IMR-90 (cell line): ENCODE measurements around the gene ZNF398. TPM values are rescaled to one million over a fixed set of nuclear protein-coding genes. Genes with fewer than 3 reads are reported as not detected.

ENCODE experiments used
- ATAC-seq: fragments of 200-7000 bp; cut with Tn5 transposase; 2 replicates; pipeline ENCODE4 v1.9.1; 2020; ENCODE audit warnings: low read depth, mild to moderate bottlenecking, moderate library complexity
- BruUV-seq: library from RNA; stranded (reverse); fragments of 400-500 nt; replicated peaks from 2 replicates; lab custom pipeline; 2021; lab: Mats Ljungman, UMichigan
- CTCF ChIA-PET: fragments of 300-600 bp; formaldehyde crosslinking; extraction: SDS; loops from one replicate; lab custom pipeline; 2021; ENCODE audit warnings: antibody characterized with exemption; lab: Yijun Ruan, JAX
- POLR2A ChIA-PET: fragments of 300-600 bp; sonication (Branson Sonifier 250); formaldehyde crosslinking; loops from one replicate; lab custom pipeline; 2022; ENCODE audit warnings: antibody characterized with exemption; ENCODE audit not compliant: unreplicated experiment; lab: Charles Lee
- DNase-seq: peaks from one replicate; pipeline ENCODE4 v3.0.0; 2013
- H2AFZ ChIP-seq: replicated peaks from 2 replicates; pipeline ENCODE3; 2013; ENCODE audit warnings: low read length, mild to moderate bottlenecking; ENCODE audit not compliant: poor library complexity
- H2AK5ac ChIP-seq: 2 replicates; pipeline ENCODE4 v1.6.1; 2013; ENCODE audit warnings: low read depth, low read length, inconsistent platforms
- H2AK9ac ChIP-seq: replicated peaks from 2 replicates; pipeline ENCODE3; 2013; ENCODE audit warnings: mild to moderate bottlenecking, low read depth, low read length, moderate library complexity; ENCODE audit not compliant: poor library complexity
- H2BK120ac ChIP-seq: 2 replicates; pipeline ENCODE4 v1.6.1; 2013; ENCODE audit warnings: low read depth, low read length, inconsistent platforms
- H2BK15ac ChIP-seq: 3 replicates; pipeline ENCODE4 v1.6.1; 2013; ENCODE audit warnings: low read depth, low read length, inconsistent platforms
- H2BK20ac ChIP-seq: 2 replicates; pipeline ENCODE4 v1.6.1; 2013; ENCODE audit warnings: low read depth, mild to moderate bottlenecking, inconsistent platforms, low read length, moderate library complexity
- H2BK5ac ChIP-seq: 2 replicates; pipeline ENCODE4 v1.6.1; 2013; ENCODE audit warnings: mild to moderate bottlenecking, low read depth, low read length, inconsistent platforms; ENCODE audit not compliant: poor library complexity, severe bottlenecking
- H3K14ac ChIP-seq: replicated peaks from 2 replicates; pipeline ENCODE4 v1.6.1; 2013; ENCODE audit warnings: low read depth, low read length, inconsistent platforms
- H3K18ac ChIP-seq: 2 replicates; pipeline ENCODE4 v1.6.1; 2013; ENCODE audit warnings: low read depth, low read length, control low read depth
- H3K23ac ChIP-seq: 2 replicates; pipeline ENCODE4 v1.6.1; 2013; ENCODE audit warnings: low read depth, low read length, inconsistent platforms
- H3K27ac ChIP-seq: 2 replicates; pipeline ENCODE4 v1.5.1; 2013; ENCODE audit warnings: mild to moderate bottlenecking, control low read depth, low read length; ENCODE audit not compliant: insufficient read depth
- H3K27me3 ChIP-seq: 2 replicates; pipeline ENCODE4 v1.6.1; 2013; ENCODE audit warnings: low read length; ENCODE audit not compliant: control insufficient read depth, insufficient read depth
- H3K36me3 ChIP-seq: 2 replicates; pipeline ENCODE4 v1.6.1; 2013; ENCODE audit warnings: low read length, mixed read lengths; ENCODE audit not compliant: control insufficient read depth, insufficient read depth
- H3K4ac ChIP-seq: 2 replicates; pipeline ENCODE4 v1.6.1; 2013; ENCODE audit warnings: low read depth, low read length, inconsistent platforms
- H3K4me1 ChIP-seq: 2 replicates; pipeline ENCODE4 v1.6.1; 2013; ENCODE audit warnings: low read length, mixed read lengths; ENCODE audit not compliant: control insufficient read depth, insufficient read depth
- H3K4me2 ChIP-seq: 2 replicates; pipeline ENCODE4 v1.6.1; 2013; ENCODE audit warnings: low read depth, mild to moderate bottlenecking, control low read depth, low read length, moderate library complexity
- H3K4me3 ChIP-seq: 2 replicates; pipeline ENCODE4 v1.5.1; 2013; ENCODE audit warnings: low read depth, mild to moderate bottlenecking, control low read depth, low read length, moderate library complexity; ENCODE audit not compliant: insufficient read depth
- H3K56ac ChIP-seq: 2 replicates; pipeline ENCODE4 v1.6.1; 2013; ENCODE audit warnings: low read length, inconsistent platforms; ENCODE audit not compliant: insufficient read depth; ENCODE audit errors: extremely low read depth
- H3K79me1 ChIP-seq, 2 experiments: 2 replicates each; pipeline ENCODE4 v1.6.1; 2013; ENCODE audit warnings: low read length in 2 of 2, inconsistent platforms in 1 of 2, low read depth in 1 of 2
- H3K9ac ChIP-seq: 2 replicates; pipeline ENCODE4 v1.6.1; 2013; ENCODE audit warnings: low read depth, low read length, control low read depth
- H3K9me1 ChIP-seq: 2 replicates; pipeline ENCODE4 v1.6.1; 2013; ENCODE audit warnings: low read length, inconsistent platforms; ENCODE audit not compliant: insufficient read depth
- H3K9me3 ChIP-seq: 2 replicates; pipeline ENCODE4 v1.6.1; 2013; ENCODE audit warnings: low read length; ENCODE audit not compliant: control insufficient read depth, insufficient read depth
- H4K20me1 ChIP-seq: 2 replicates; pipeline ENCODE4 v1.6.1; 2013; ENCODE audit warnings: low read length, inconsistent platforms; ENCODE audit not compliant: insufficient read depth
- H4K5ac ChIP-seq: 2 replicates; pipeline ENCODE4 v1.6.1; 2013; ENCODE audit warnings: mild to moderate bottlenecking, low read depth, low read length, control low read depth
- H4K8ac ChIP-seq, 2 experiments: 2 replicates each; pipeline ENCODE4 v1.6.1; 2013; ENCODE audit warnings: low read depth in 2 of 2, low read length in 2 of 2, control low read depth in 1 of 2, inconsistent platforms in 1 of 2
- H4K91ac ChIP-seq: 2 replicates; pipeline ENCODE4 v1.6.1; 2013; ENCODE audit warnings: low read depth, low read length, inconsistent platforms; ENCODE audit not compliant: insufficient read depth
- BHLHE40 ChIP-seq: fragments of 150-350 bp; IDR thresholded peaks from 2 replicates; pipeline ENCODE4 v1.6.1; 2016; ENCODE audit warnings: mild to moderate bottlenecking, low read depth, low read length
- CHD1 ChIP-seq: IDR thresholded peaks from 2 replicates; pipeline ENCODE4 v1.6.1; 2012; ENCODE audit warnings: low read depth, low read length, improper control_type of control experiment
- CTCF ChIP-seq: conservative IDR thresholded peaks from 2 replicates; pipeline ENCODE4 v1.5.1; 2012; ENCODE audit warnings: mild to moderate bottlenecking, low read depth, low read length, improper control_type of control experiment
- FOS ChIP-seq: fragments of 150-350 bp; IDR thresholded peaks from 2 replicates; pipeline ENCODE4 v1.6.1; 2016; ENCODE audit warnings: low read depth, low read length
- MAFK ChIP-seq: IDR thresholded peaks from 2 replicates; pipeline ENCODE4 v1.6.1; 2012; ENCODE audit warnings: low read depth, low read length, improper control_type of control experiment
- MXI1 ChIP-seq: IDR thresholded peaks from 2 replicates; pipeline ENCODE4 v1.6.1; 2012; ENCODE audit warnings: low read depth, mild to moderate bottlenecking, low read length, moderate library complexity, borderline replicate concordance
- NFE2L2 ChIP-seq: fragments of 150-350 bp; IDR thresholded peaks from 2 replicates; pipeline ENCODE4 v1.6.1; 2016; ENCODE audit warnings: low read depth, mild to moderate bottlenecking, low read length
- POLR2A ChIP-seq: IDR thresholded peaks from 2 replicates; pipeline ENCODE4 v1.6.1; 2012; ENCODE audit warnings: mild to moderate bottlenecking, low read depth, low read length
- RAD21 ChIP-seq: IDR thresholded peaks from 2 replicates; pipeline ENCODE4 v1.6.1; 2012; ENCODE audit warnings: low read length, improper control_type of control experiment
- RCOR1 ChIP-seq: IDR thresholded peaks from 2 replicates; pipeline ENCODE4 v1.6.1; 2012; ENCODE audit warnings: mild to moderate bottlenecking, low read length, improper control_type of control experiment; ENCODE audit not compliant: insufficient replicate concordance
- RFX5 ChIP-seq: IDR thresholded peaks from 2 replicates; pipeline ENCODE4 v1.8.0; 2012; ENCODE audit warnings: low read depth, mild to moderate bottlenecking, low read length, moderate library complexity
- SMC3 ChIP-seq: fragments of 150-350 bp; IDR thresholded peaks from 2 replicates; pipeline ENCODE4 v1.6.1; 2016; ENCODE audit warnings: low read depth, mild to moderate bottlenecking, antibody characterized with exemption, low read length, moderate library complexity
- WGBS, 2 experiments: methylation state at CpG; one replicate each; pipeline versions ENCODE4 v1.1.5 to v1.1.7; 2013; ENCODE audit warnings: missing lambda C conversion rate in 2 of 2; ENCODE audit not compliant: insufficient read length in 1 of 2; ENCODE audit errors: extremely low coverage in 2 of 2; 5-methylcytosine and 5-hydroxymethylcytosine counted together
- dilution Hi-C: fragments of 300-500 bp; cut with HindIII; formaldehyde crosslinking; loops from one replicate; pipeline ENCODE4 v1.14.3; 2018; ENCODE audit warnings: low sequenced_read_pairs; ENCODE audit not compliant: unreplicated experiment
- in situ Hi-C: fragments of 300-500 bp; cut with MboI; formaldehyde crosslinking; loops from 3 replicates; pipeline ENCODE4 v1.14.3; 2019; ENCODE audit warnings: low sequenced_read_pairs, inconsistent platforms, mixed read lengths
- intact Hi-C: fragments of 100-400 bp; cut with micrococcal nuclease; formaldehyde crosslinking; loops from 2 replicates; pipeline ENCODE4 v1.10.0; 2022
- polyA plus RNA-seq, 3 experiments: library from polyadenylated mRNA; depleted of rRNA; stranded (reverse); fragments of >200 nt; gene quantifications; 2 replicates each; pipeline ENCODE4 v1.2.3, GENCODE V29; 2012; ENCODE audit warnings: low replicate concordance in 1 of 3
- total RNA-seq: library from RNA; depleted of rRNA; stranded (reverse); fragments of >200 nt; gene quantifications from 2 replicates; pipeline ENCODE4 v1.2.3, GENCODE V29; 2012
- TF ChIP-seq, protein P1 (sequence below): fragments of 150-350 bp; IDR thresholded peaks from 2 replicates; pipeline ENCODE4 v1.6.1; 2017; ENCODE audit warnings: mild to moderate bottlenecking, antibody characterized with exemption, low read length, low read depth
- TF ChIP-seq, protein P2 (sequence below): fragments of 150-350 bp; IDR thresholded peaks from 2 replicates; pipeline ENCODE4 v1.6.1; 2016; ENCODE audit warnings: low read depth, mild to moderate bottlenecking, low read length, moderate library complexity, borderline replicate concordance

The ZNF398 gene
- total and polyA plus RNA-seq, 2 of the 4 experiments (the other 2 are of a cell fraction) = 5.7 to 7.9 TPM

- H3K27ac ChIP-seq = no peak overlapping the region
Observed at GRCh38 chr7:149209518-149210269, 62.4 kb downstream of the ZNF398 start.

More at GRCh38 chr7:149209518-149210269, 62.4 kb downstream of the ZNF398 start:
- TF ChIP-seq RAD21 = no peak; the same call in 1 of the 2 replicates
- no peak for TF ChIP-seq CHD1
- no peak for TF ChIP-seq MXI1
- TF ChIP-seq, protein P1, sequence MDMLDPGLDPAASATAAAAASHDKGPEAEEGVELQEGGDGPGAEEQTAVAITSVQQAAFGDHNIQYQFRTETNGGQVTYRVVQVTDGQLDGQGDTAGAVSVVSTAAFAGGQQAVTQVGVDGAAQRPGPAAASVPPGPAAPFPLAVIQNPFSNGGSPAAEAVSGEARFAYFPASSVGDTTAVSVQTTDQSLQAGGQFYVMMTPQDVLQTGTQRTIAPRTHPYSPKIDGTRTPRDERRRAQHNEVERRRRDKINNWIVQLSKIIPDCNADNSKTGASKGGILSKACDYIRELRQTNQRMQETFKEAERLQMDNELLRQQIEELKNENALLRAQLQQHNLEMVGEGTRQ = no peak
- TF ChIP-seq, protein P2, sequence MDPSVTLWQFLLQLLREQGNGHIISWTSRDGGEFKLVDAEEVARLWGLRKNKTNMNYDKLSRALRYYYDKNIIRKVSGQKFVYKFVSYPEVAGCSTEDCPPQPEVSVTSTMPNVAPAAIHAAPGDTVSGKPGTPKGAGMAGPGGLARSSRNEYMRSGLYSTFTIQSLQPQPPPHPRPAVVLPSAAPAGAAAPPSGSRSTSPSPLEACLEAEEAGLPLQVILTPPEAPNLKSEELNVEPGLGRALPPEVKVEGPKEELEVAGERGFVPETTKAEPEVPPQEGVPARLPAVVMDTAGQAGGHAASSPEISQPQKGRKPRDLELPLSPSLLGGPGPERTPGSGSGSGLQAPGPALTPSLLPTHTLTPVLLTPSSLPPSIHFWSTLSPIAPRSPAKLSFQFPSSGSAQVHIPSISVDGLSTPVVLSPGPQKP = no peak
- TF ChIP-seq CTCF = peak; percentile 54
- no peak for TF ChIP-seq RCOR1
- TF ChIP-seq BHLHE40 = no peak
- TF ChIP-seq MAFK = no peak
- TF ChIP-seq RFX5 = no peak
- TF ChIP-seq SMC3 = peak; percentile 37; the same call in 1 of the 2 replicates
- TF ChIP-seq FOS = no peak
- TF ChIP-seq NFE2L2 = no peak
- TF ChIP-seq POLR2A = no peak
- no peak overlapping the region for H2AK9ac ChIP-seq
- DNase-seq (peak; percentile 55), ATAC-seq (peak; percentile 60; the same call in 1 of the 2 replicates)
- WGBS, 2 experiments = 100% methylated on average over 3 of the region's 7 CpGs; no CpG with 5 or more reads in 1 of the 2 experiments
- H3K79me1 ChIP-seq = peaks cover 16 to 35% of the 10 kb centered on the region in 2 experiments
- POLR2A ChIA-PET = interaction anchor here (0.5 kb wide), 1 partner anchor 24 kb away, joined by 3 read pairs; no protein-coding TSS in a partner anchor
- intact Hi-C loops (no loop called here), dilution Hi-C loops (no loop called here), in situ Hi-C loops (no loop called here)
- no peak overlapping the region for H2AK5ac ChIP-seq
- H4K91ac ChIP-seq = no peak overlapping the region
- no peak overlapping the region for H3K4me3 ChIP-seq
- H3K4ac ChIP-seq = no peak overlapping the region
- no peak overlapping the region for H2AFZ ChIP-seq
- H2BK5ac ChIP-seq = no peak overlapping the region
- H3K36me3 ChIP-seq = peaks cover 75% of the 10 kb centered on the region
- no peak overlapping the region for H3K23ac ChIP-seq
- no peak overlapping the region for H2BK20ac ChIP-seq
- no peak overlapping the region for H3K14ac ChIP-seq
- no peak overlapping the region for H3K9ac ChIP-seq
- CTCF ChIA-PET = no interaction called here
- no TSS peak for BruUV-seq
- no peaks in the 10 kb centered on the region for H3K4me1 ChIP-seq
- H4K20me1 ChIP-seq = no peaks in the 10 kb centered on the region; the same call in 1 of the 2 replicates
- H3K4me2 ChIP-seq = no peak overlapping the region
- H4K8ac ChIP-seq = no peak overlapping the region
- peaks cover 11% of the 10 kb centered on the region; the same call in 1 of the 2 replicates for H3K9me1 ChIP-seq
- no peaks in the 10 kb centered on the region for H3K27me3 ChIP-seq
- no peak overlapping the region for H3K18ac ChIP-seq
- H3K56ac ChIP-seq = no peak overlapping the region
- no peak overlapping the region for H2BK120ac ChIP-seq
- no peak overlapping the region for H2BK15ac ChIP-seq
- H3K9me3 ChIP-seq = no peaks in the 10 kb centered on the region
- no peak overlapping the region for H4K5ac ChIP-seq
